ENCODE data around the gene SLC22A31.

- TF ChIP-seq CTCF (IDR thresholded peaks at IDR 0.05 in 8 of 11, conservative IDR thresholded peaks at IDR 0.05 in 3 of 11) (no peak), POLR2A (IDR thresholded peaks at IDR 0.05) (no peak), POLR2AphosphoS5 (IDR thresholded peaks at IDR 0.05) (no peak)
Observed at GRCh38 chr16:89147085-89147817, 53.1 kb downstream of the SLC22A31 start.

All from spleen (tissue), 7 donors.